AG10803 (cell line): ENCODE measurements around the gene MAP6.

Experiments
- DNase-seq: peaks from one replicate; pipeline ENCODE4 v3.0.0; 2010; ENCODE audit warnings: low read depth
- H3K4me3 ChIP-seq: 2 replicates; pipeline ENCODE4 v1.5.1; 2011; ENCODE audit warnings: mild to moderate bottlenecking, low read length, control low read depth
- TF ChIP-seq, protein P1 (sequence below): conservative IDR thresholded peaks from 2 replicates; pipeline ENCODE4 v1.5.1; 2011; ENCODE audit warnings: mild to moderate bottlenecking, low read length, control low read depth, inconsistent platforms

The MAP6 gene

GRCh38 chr11:75668451-75669297 is at the start of gene MAP6:
Gene MAP6 (minus strand): TSS chr11:75669038. CDS start chr11:75668369, 669 bp downstream.
- TF ChIP-seq, protein P1, sequence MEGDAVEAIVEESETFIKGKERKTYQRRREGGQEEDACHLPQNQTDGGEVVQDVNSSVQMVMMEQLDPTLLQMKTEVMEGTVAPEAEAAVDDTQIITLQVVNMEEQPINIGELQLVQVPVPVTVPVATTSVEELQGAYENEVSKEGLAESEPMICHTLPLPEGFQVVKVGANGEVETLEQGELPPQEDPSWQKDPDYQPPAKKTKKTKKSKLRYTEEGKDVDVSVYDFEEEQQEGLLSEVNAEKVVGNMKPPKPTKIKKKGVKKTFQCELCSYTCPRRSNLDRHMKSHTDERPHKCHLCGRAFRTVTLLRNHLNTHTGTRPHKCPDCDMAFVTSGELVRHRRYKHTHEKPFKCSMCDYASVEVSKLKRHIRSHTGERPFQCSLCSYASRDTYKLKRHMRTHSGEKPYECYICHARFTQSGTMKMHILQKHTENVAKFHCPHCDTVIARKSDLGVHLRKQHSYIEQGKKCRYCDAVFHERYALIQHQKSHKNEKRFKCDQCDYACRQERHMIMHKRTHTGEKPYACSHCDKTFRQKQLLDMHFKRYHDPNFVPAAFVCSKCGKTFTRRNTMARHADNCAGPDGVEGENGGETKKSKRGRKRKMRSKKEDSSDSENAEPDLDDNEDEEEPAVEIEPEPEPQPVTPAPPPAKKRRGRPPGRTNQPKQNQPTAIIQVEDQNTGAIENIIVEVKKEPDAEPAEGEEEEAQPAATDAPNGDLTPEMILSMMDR: no peak
- H3K4me3 ChIP-seq: peak within 1 kb of the TSS; percentile 51
- DNase-seq: no peak

GRCh38 chr11:75717608-75718418 is 49.0 kb upstream of the MAP6 start, which contains the start of gene MOGAT2:
Gene MOGAT2 (plus strand): TSS chr11:75717838. CDS start chr11:75717889, 51 bp downstream.
- TF ChIP-seq, protein P1: no peak

DNA sequence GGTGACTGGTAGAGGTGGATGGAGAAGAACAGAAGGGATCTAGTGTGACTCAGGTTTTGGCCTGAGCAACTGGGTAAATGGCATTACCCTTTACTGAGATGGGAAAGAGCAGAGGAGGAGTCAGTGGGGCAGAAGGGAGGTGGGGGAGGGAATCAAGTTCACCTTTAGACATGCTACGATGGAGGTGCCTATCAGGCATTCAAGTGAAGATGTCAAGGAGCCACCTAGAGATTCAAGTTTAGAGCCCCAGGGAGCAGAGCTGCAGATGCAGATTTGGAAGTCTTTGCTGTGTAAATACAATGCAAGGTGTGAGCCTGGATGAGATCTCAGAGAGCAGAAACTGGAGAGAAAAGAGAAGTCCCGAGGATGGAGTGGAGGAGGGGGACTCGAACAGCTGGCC is 47.8 kb upstream of the MAP6 start:
- H3K4me3 ChIP-seq: no peak overlapping the region
- no peak for DNase-seq
- TF ChIP-seq, protein P1: no peak

More at GRCh38 chr11:75717608-75718418, 49.0 kb upstream of the MAP6 start, which contains the start of gene MOGAT2:
- no peak for DNase-seq
- no peak within 1 kb of the TSS for H3K4me3 ChIP-seq

- H3K4me3 ChIP-seq: no peak overlapping the region
- no peak for DNase-seq
- TF ChIP-seq, protein P1: no peak
Measured at GRCh38 chr11:75715688-75716087, 46.9 kb upstream of the MAP6 start.

DNA sequence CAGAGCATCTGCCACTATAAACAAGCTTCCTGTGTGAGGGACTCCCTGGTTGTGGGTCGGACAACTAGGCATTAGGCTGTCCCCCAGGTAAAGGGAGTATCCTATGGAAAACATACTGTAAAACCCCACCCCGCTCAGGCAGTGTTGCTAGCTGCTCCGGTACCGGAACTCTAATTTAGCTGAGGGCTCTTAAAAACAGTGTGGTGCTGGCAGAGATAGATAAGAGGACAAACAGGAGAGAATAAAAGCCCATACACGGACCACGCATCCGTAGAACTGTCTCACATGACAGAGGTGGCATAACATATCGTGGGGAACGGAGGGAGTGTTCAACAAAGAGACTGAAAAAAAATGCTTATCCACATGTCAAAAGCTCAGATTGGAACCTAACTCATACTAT is 45.4 kb upstream of the MAP6 start:
- TF ChIP-seq, protein P1: no peak
- no peak overlapping the region for H3K4me3 ChIP-seq
- DNase-seq: no peak

DNA sequence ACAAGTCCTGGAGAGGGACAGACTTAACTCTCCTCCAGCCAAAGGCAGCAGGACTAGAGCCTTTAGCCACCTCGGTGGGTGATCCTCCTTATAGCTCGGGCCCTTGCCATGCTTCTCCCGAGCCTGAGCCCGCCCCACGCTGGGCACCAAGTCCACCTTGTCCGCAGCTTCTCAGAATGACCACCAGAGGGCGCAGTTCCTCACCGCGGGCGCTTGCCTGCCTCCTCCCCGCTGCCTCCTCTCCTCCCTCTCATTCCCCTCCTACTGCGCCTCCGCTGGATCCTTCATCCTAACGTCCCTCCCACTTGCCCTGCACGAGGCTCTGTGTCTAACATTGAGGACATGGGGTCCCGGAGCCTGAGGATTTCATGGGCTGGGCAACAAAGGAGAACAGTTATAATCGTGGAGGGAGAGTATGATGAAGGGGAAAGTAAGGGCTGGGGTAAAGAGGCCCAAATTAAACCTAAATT is 37.5 kb upstream of the MAP6 start:
- DNase-seq: peak; percentile 66
- TF ChIP-seq, protein P1: peak; percentile 80
- no peak overlapping the region for H3K4me3 ChIP-seq
